ENCODE results near the gene PLCH1.
"Not testable (repeated sequence)": the region's sequence is repeated elsewhere in the genome, so short reads cannot be mapped to it uniquely, and the experiment has no call there.

Gene PLCH1

DNA sequence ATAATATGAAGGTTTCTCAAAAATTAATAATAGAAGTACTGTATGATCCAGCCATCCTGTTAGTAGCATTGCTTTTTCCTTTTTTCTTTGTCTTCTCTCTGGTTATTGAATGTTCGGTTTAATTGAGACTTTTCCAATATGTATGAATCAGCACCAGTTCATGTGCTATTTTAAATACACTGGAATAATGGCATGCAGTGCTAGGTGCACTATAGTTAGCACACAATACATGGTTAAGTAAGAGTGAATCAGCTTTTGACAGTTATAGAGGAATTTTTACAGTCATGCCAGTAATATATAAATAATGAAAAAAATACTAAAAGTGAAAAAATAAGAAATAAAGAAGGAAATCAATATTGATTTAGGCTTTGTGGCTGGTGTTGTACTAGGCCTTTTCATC is 337.5 kb downstream of the PLCH1 start:
- FAIRE-seq, result no peak
- TF ChIP-seq POU2F2 (IDR thresholded peaks at IDR 0.05; ENCODE audit: low read depth, low read length), result no peak
- no peak for DNase-seq (ENCODE audit: insufficient read length, low spot score)

DNA sequence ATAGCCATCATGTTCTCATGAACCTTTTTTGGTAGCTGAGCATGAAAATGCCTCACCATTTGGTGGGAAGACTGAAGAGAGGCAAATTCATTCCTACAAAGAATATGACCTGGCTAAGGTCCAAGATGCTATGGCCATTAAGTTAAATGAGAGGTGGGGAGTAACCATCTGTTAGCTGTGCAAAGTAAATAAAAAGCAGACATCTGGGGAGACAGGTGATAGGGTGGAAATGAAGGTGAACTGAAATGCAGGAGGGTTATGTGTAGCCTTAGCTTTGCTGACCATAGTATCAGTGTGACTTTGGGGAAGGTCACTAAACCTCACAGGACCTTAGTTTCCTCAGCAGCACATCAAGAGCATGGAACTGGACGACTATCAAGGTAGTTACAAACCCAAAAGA is 340.4 kb downstream of the PLCH1 start:
- DNase-seq (ENCODE audit: insufficient read length, low spot score), result no peak
- TF ChIP-seq POU2F2 (IDR thresholded peaks at IDR 0.05; ENCODE audit: low read depth, low read length), result no peak
- TF ChIP-seq POLR2A (IDR thresholded peaks at IDR 0.05; ENCODE audit: low read depth, low read length), result no peak
- no peak for TF ChIP-seq SPI1 (IDR thresholded peaks at IDR 0.05; ENCODE audit: low read depth, low read length)
- no peak for TF ChIP-seq POLR2AphosphoS5 (IDR thresholded peaks at IDR 0.05; ENCODE audit: low read depth, low read length)
- TF ChIP-seq TAF1 (IDR thresholded peaks at IDR 0.05; ENCODE audit: low read depth, low read length), result no peak
- no peak for TF ChIP-seq PAX5 (IDR thresholded peaks at IDR 0.05; ENCODE audit: insufficient read depth, low read length, severe bottlenecking)
- no peak for FAIRE-seq

DNA sequence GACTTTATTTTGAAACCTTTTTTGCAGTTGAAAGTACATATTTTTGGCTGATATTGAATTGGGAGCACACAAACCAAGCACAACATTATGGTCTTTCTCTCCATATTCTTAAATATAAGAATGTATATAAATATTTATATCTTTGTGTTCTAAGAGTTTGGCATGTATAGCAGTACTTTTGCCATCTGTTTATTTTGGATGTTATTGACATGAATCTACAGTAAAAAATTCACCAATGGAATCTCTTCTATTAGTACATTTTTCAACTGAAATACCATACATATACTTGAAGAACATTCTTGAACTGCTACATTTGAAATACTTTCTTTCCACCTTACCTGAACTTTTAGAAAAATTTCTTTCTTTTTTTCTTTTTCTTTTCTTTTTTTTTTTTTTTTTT is 342.2 kb downstream of the PLCH1 start:
- TF ChIP-seq POLR2A (IDR thresholded peaks at IDR 0.05; ENCODE audit: low read depth, low read length), result no peak
- no peak for TF ChIP-seq PAX5 (IDR thresholded peaks at IDR 0.05; ENCODE audit: insufficient read depth, low read length, severe bottlenecking)
- no peak for FAIRE-seq
- no peak for DNase-seq (ENCODE audit: insufficient read length, low spot score)

DNA sequence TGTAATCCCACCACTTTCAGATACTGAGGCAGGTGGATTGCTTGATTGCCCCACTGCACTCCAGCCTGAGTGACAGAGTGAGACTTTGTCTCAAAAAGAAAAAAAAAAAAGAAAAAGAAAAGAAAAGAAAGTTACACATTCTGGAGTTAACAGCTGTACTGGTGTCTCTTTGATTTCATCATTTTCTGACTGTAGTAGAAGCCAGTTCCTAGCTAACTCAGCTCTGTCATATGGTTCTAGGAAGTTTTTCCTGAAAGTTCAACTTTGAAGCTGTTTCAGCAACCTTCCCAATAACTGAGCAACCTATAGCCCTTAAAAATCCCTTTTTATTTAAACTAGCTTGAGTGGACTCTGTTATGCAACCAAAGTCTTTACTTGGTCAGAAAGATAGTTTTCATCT is 346.8 kb downstream of the PLCH1 start:
- no peak for FAIRE-seq
- DNase-seq (ENCODE audit: insufficient read length, low spot score), result no peak
- TF ChIP-seq TAF1 (IDR thresholded peaks at IDR 0.05; ENCODE audit: low read depth, low read length), result no peak
- TF ChIP-seq SPI1 (IDR thresholded peaks at IDR 0.05; ENCODE audit: low read depth, low read length), result no peak
- no peak for TF ChIP-seq POLR2AphosphoS5 (IDR thresholded peaks at IDR 0.05; ENCODE audit: low read depth, low read length)
- no peak for TF ChIP-seq PAX5 (IDR thresholded peaks at IDR 0.05; ENCODE audit: insufficient read depth, low read length, severe bottlenecking)
- no peak for TF ChIP-seq POU2F2 (IDR thresholded peaks at IDR 0.05; ENCODE audit: low read depth, low read length)

DNA sequence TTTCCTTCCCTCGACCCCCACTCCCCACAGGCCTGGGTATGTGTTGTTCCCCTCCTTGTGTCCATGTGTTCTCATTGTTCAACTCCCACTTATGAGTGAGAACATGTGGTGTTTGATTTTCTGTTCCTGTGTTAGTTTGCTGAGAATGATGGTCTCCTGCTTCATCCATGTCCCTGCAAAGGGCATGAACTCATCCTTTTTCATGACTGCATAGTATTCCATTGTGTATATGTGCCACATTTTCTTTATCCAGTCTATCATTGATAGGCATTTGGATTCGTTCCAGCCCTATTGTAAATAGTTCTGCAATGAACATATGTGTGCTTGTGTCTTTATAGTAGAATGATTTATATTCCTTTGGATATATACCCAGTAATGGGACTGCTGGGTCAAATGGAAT is 350.0 kb downstream of the PLCH1 start:
- not testable (repeated sequence) for FAIRE-seq; DNase-seq (ENCODE audit: insufficient read length, low spot score)

DNA sequence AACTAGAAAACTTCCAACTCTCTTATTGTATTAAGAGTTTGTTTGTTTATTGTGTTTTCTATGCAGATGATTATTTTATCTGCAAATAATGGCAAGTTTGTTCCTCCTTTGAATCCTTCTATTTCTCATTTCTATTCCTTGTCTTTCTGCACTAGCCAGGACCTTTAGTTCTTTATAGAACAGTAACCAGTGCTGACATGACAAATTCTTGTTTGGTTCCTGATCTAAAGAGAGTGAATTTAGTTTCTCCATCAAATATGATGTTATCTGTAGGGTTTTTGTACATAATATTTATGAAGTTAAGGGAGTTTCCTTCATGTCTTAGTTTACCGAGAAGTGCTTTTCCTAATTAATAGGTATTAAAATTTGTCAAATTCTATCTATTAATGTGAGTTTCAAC is 350.6 kb downstream of the PLCH1 start:
- DNase-seq (ENCODE audit: insufficient read length, low spot score) (no peak), FAIRE-seq (no peak)
- TF ChIP-seq POLR2A (IDR thresholded peaks at IDR 0.05; ENCODE audit: low read depth, low read length) (no peak), TAF1 (IDR thresholded peaks at IDR 0.05; ENCODE audit: low read depth, low read length) (no peak)

DNA sequence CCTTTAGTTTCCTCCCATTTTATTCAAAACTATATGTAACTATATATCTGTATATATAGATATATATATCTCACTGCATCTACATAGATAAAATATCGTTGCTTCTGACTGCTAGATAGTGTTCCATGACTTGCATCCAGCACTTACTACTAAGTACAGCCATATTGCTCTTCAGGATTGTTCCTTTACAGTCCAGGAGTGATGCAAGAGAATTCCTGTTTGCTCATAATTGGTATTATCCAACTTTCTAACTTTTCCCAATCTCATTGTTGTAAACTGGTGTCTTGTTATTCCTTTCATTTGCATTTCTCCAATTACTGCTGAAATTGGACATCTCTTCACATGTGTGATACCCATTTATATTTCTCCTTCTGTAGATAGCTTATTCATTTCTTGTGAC is 351.6 kb downstream of the PLCH1 start:
- DNase-seq (ENCODE audit: insufficient read length, low spot score) (no peak), FAIRE-seq (no peak)
- TF ChIP-seq POLR2A (IDR thresholded peaks at IDR 0.05; ENCODE audit: low read depth, low read length) (no peak), SPI1 (IDR thresholded peaks at IDR 0.05; ENCODE audit: low read depth, low read length) (no peak), POLR2AphosphoS5 (IDR thresholded peaks at IDR 0.05; ENCODE audit: low read depth, low read length) (no peak), TAF1 (IDR thresholded peaks at IDR 0.05; ENCODE audit: low read depth, low read length) (no peak)

DNA sequence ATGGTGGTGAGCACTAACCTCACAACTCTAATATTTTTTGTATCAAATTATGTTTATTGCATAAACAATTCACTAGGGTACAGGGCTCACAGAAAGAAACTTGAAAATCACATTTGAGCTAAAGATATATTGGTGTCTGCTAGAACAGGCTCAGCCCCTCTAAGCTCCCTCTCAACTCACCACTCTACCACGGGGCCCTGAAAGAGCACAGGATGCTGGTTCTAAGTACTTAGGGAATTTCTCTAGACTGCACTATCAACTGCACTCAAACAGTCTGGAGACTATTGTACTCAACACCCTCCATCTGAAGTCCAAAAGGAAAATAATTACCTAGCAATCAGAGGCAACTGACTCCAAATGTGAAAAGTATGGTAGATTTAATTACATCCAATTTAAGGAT is 352.7 kb downstream of the PLCH1 start:
- TF ChIP-seq PAX5 (IDR thresholded peaks at IDR 0.05; ENCODE audit: insufficient read depth, low read length, severe bottlenecking), result no peak
- TF ChIP-seq SPI1 (IDR thresholded peaks at IDR 0.05; ENCODE audit: low read depth, low read length), result no peak
- no peak for TF ChIP-seq POLR2A (IDR thresholded peaks at IDR 0.05; ENCODE audit: low read depth, low read length)
- no peak for TF ChIP-seq POLR2AphosphoS5 (IDR thresholded peaks at IDR 0.05; ENCODE audit: low read depth, low read length)
- TF ChIP-seq TAF1 (IDR thresholded peaks at IDR 0.05; ENCODE audit: low read depth, low read length), result no peak
- TF ChIP-seq POU2F2 (IDR thresholded peaks at IDR 0.05; ENCODE audit: low read depth, low read length), result no peak
- DNase-seq (ENCODE audit: insufficient read length, low spot score), result no peak
- no peak for FAIRE-seq

DNA sequence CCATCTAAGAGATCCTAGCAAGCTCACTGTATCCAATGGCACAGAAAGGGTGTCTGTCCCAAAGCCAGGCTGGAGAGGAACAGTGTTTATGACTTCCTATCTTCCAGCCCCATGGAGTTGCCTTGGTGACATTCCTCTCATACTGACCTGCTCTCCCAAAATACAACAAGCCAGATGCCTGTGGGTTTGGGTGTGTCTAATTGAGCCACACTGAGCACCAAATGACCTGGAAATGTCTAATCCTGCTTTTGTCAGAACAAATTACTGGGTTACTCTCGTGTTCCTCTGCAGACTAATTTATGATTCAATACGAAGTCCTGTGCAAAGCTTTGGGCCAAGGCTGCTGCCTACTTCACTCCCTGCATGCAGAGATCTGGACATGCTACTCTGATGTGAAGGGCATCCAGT is 353.3 kb downstream of the PLCH1 start:
- DNase-seq (ENCODE audit: insufficient read length, low spot score), result no peak
- TF ChIP-seq POLR2AphosphoS5 (IDR thresholded peaks at IDR 0.05; ENCODE audit: low read depth, low read length) (no peak), PAX5 (IDR thresholded peaks at IDR 0.05; ENCODE audit: insufficient read depth, low read length, severe bottlenecking) (no peak), POLR2A (IDR thresholded peaks at IDR 0.05; ENCODE audit: low read depth, low read length) (no peak), SPI1 (IDR thresholded peaks at IDR 0.05; ENCODE audit: low read depth, low read length) (no peak), TAF1 (IDR thresholded peaks at IDR 0.05; ENCODE audit: low read depth, low read length) (no peak), POU2F2 (IDR thresholded peaks at IDR 0.05; ENCODE audit: low read depth, low read length) (no peak)
- no peak for FAIRE-seq

DNA sequence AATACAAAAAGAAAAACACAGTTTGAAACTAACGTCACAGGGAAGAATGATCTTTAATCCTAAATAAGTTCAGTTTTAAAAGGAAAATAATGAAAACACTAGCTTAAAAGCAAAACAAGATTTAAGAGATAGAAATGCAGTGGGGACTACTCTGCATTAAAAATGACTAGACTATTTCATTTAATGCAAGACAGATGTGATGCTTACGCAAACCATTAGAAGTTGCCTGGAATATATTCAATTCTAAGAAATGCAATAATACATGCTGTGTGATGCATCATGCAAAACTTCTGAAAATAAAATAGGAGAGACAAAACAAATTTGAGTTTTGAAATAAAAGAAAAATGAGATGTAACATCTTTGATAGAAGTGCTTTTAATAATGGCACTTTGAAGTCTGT is 353.8 kb downstream of the PLCH1 start:
- FAIRE-seq (no peak), DNase-seq (ENCODE audit: insufficient read length, low spot score) (no peak)
- TF ChIP-seq PAX5 (IDR thresholded peaks at IDR 0.05; ENCODE audit: insufficient read depth, low read length, severe bottlenecking) (no peak), TAF1 (IDR thresholded peaks at IDR 0.05; ENCODE audit: low read depth, low read length) (no peak), SPI1 (IDR thresholded peaks at IDR 0.05; ENCODE audit: low read depth, low read length) (no peak), POU2F2 (IDR thresholded peaks at IDR 0.05; ENCODE audit: low read depth, low read length) (no peak), POLR2AphosphoS5 (IDR thresholded peaks at IDR 0.05; ENCODE audit: low read depth, low read length) (no peak), POLR2A (IDR thresholded peaks at IDR 0.05; ENCODE audit: low read depth, low read length) (no peak)

DNA sequence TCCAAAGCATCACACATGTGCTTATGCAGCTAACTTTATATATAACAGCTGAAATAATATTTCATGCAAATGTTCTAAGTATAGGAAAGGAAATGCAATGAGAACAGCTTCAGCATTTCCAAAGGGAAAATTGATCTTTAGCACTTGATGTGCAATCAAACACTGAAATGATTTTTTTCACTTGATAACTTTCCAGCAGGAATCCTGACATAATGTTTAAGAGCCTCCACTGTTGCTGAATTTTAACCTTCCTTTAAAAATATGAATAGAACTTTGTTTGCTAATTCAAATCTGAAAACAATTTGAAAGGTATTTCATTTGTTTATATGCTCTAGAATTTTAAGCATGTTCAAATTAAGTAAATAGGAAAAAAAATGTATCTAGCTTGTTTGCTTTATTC is 354.5 kb downstream of the PLCH1 start:
- TF ChIP-seq PAX5 (IDR thresholded peaks at IDR 0.05; ENCODE audit: insufficient read depth, low read length, severe bottlenecking) (no peak), TAF1 (IDR thresholded peaks at IDR 0.05; ENCODE audit: low read depth, low read length) (no peak), POLR2A (IDR thresholded peaks at IDR 0.05; ENCODE audit: low read depth, low read length) (no peak), POLR2AphosphoS5 (IDR thresholded peaks at IDR 0.05; ENCODE audit: low read depth, low read length) (no peak), POU2F2 (IDR thresholded peaks at IDR 0.05; ENCODE audit: low read depth, low read length) (no peak), SPI1 (IDR thresholded peaks at IDR 0.05; ENCODE audit: low read depth, low read length) (no peak)
- FAIRE-seq, result no peak
- DNase-seq (ENCODE audit: insufficient read length, low spot score), result no peak

All from GM12891 (cell line).